Coronary artery (tissue), 2 donors: ENCODE measurements around the gene ZNF142.

Experiments
- DNase-seq: peaks from one replicate; pipeline ENCODE4 v3.0.0-alpha.2; 2017; ENCODE audit warnings: low spot score
- H3K27ac ChIP-seq, 2 donors: fragments of 200-600 bp; sonication (generic); one replicate each; pipeline ENCODE4 v1.5.1; 2016 to 2019
- H3K4me3 ChIP-seq: fragments of 200-600 bp; sonication (generic); 2 replicates; pipeline ENCODE4 v1.5.1; 2016; ENCODE audit warnings: mild to moderate bottlenecking, moderate library complexity
- CTCF ChIP-seq: fragments of 200-600 bp; sonication (generic); IDR thresholded peaks from one replicate; pipeline ENCODE4 v1.5.1; 2019; ENCODE audit warnings: antibody characterized with exemption

The ZNF142 gene

GRCh38 chr2:218655751-218656150, 3.7 kb downstream of the ZNF142 start:
- TF ChIP-seq CTCF: no peak
- DNase-seq: no peak
- H3K27ac ChIP-seq: no peak overlapping the region
- no peak overlapping the region for H3K4me3 ChIP-seq

- Histone ChIP-seq H3K27ac (no peak overlapping the region), H3K4me3 (no peak overlapping the region)
- DNase-seq: no peak
- TF ChIP-seq CTCF: no peak
Observed at GRCh38 chr2:218648787-218649100, 10.7 kb downstream of the ZNF142 start.

- no peak overlapping the region for H3K4me3 ChIP-seq
- peak; percentile 62 for TF ChIP-seq CTCF
- no peak for DNase-seq
Observed at GRCh38 chr2:218648088-218648786, 11.2 kb downstream of the ZNF142 start.

GRCh38 chr2:218645126-218645525, 14.3 kb downstream of the ZNF142 start:
- TF ChIP-seq CTCF: no peak
- H3K27ac ChIP-seq: no peak overlapping the region
- DNase-seq: no peak
- no peak overlapping the region for H3K4me3 ChIP-seq

More at GRCh38 chr2:218648088-218648786, 11.2 kb downstream of the ZNF142 start:
- no peak overlapping the region for H3K27ac ChIP-seq

GRCh38 chr2:218644721-218645120, 14.7 kb downstream of the ZNF142 start:
- DNase-seq: no peak
- H3K4me3 ChIP-seq: no peak overlapping the region
- H3K27ac ChIP-seq: no peak overlapping the region
- no peak for TF ChIP-seq CTCF

DNA sequence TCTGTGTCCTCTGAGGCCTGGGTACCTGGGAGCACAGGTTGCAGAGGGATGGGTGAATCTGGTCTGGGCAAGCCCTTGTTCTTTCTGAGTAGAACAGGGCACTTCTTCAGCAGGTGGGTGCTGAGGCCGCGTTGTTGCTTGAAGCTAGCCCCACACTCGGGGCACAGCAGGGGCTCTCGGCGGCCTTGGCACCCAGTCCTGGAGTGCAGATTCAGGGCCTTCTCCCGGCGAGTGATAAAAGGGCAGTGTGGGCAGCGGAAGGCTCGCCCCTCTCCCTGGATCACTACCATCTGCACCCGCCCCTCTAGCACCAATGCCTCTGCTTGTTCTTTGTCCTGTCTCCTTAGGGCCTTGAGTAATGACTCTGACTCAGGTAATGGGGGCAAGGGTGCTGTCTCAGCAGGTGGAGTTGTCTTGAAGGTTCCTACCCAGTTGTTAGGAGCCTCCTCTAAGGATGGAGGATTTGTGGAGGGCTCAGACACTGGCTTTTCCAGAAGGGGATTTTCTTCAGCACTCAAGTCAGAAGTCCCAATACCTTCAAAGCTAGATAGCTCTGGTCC, 15.6 kb downstream of the ZNF142 start:
- no peak for DNase-seq
- no peak overlapping the region for H3K27ac ChIP-seq
- no peak for TF ChIP-seq CTCF
- H3K4me3 ChIP-seq: no peak overlapping the region

DNA sequence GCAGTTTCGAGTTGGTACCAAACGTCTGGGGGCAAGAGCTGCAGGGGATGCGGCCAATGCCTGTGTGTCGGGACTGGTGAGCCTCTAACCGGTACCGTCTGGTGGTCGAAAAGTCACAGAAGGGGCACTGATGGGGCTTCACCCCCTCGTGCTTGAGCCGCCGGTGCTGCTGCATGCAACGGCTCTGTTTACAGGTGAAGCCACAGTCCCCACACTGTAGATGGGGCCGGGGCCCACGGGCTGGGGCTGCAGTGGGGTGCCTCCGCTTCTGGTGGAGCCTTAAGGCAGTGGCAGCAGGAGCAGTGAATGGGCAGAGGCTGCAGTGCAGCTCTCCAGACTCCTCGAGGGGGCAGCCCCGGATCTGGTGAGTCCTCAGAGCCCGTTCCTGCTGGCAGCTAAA, 16.6 kb downstream of the ZNF142 start:
- H3K4me3 ChIP-seq: no peak overlapping the region
- TF ChIP-seq CTCF: no peak
- H3K27ac ChIP-seq: no peak overlapping the region
- no peak for DNase-seq
